Stimulated activated CD8-positive, alpha-beta memory T cell treated with anti-CD3 and anti-CD28 coated beads, Interleukin-4, amount 100 ng/mL, for 48 hours (primary cell): ENCODE results near the gene BTBD2.

Experiments used
- DNase-seq: peaks from one replicate; pipeline ENCODE4 v3.0.0-alpha.2; 2020

The BTBD2 gene

GRCh38 chr19:2050349-2050990 is 35.0 kb upstream of the BTBD2 start:
- no peak for DNase-seq

GRCh38 chr19:2049741-2050348 is 34.3 kb upstream of the BTBD2 start:
- peak; percentile 68 for DNase-seq

GRCh38 chr19:2048959-2049740 is 33.6 kb upstream of the BTBD2 start:
- DNase-seq = no peak

- no peak for DNase-seq
These were observed 32.8 kb upstream of the BTBD2 start for GRCh38 chr19:2048104-2048958.

- no peak for DNase-seq
These were observed 32.1 kb upstream of the BTBD2 start for GRCh38 chr19:2047449-2048103.

- no peak for DNase-seq
These were observed 31.5 kb upstream of the BTBD2 start for GRCh38 chr19:2047076-2047448.

- DNase-seq = no peak
These were observed 30.8 kb upstream of the BTBD2 start for GRCh38 chr19:2046046-2046907.

- DNase-seq = no peak
These were observed 30.1 kb upstream of the BTBD2 start for GRCh38 chr19:2045501-2046045.

GRCh38 chr19:2044709-2045500 is 29.4 kb upstream of the BTBD2 start:
- DNase-seq = no peak

GRCh38 chr19:2043961-2044708 is 28.6 kb upstream of the BTBD2 start:
- DNase-seq = no peak

- DNase-seq = no peak
These were observed 27.7 kb upstream of the BTBD2 start for GRCh38 chr19:2043251-2043641.

- no peak for DNase-seq
These were observed 27.2 kb upstream of the BTBD2 start for GRCh38 chr19:2042485-2043250.

GRCh38 chr19:2041683-2042484 is 26.4 kb upstream of the BTBD2 start:
- peak; percentile 99 for DNase-seq

- no peak for DNase-seq
These were observed 25.8 kb upstream of the BTBD2 start for GRCh38 chr19:2041433-2041682.

- no peak for DNase-seq
These were observed 25.3 kb upstream of the BTBD2 start for GRCh38 chr19:2040647-2041432.

GRCh38 chr19:2039959-2040646 is 24.6 kb upstream of the BTBD2 start:
- no peak for DNase-seq
